Measurements from ENCODE around the gene PHACTR3.
A peak's percentile ranks its signal among the peaks of the same experiment; 100 is the strongest.

PHACTR3 gene

GRCh38 chr20:59756241-59756640, 151.9 kb downstream of the PHACTR3 start:
- Histone ChIP-seq H3K14ac (ENCODE audit: low read length) (no peak overlapping the region), H2AK5ac (ENCODE audit: low read length) (no peak overlapping the region), H3K4ac (ENCODE audit: low read depth, low read length) (no peak overlapping the region), H3K4me2 (ENCODE audit: low read length) (no peak overlapping the region), H3K79me2 (ENCODE audit: control insufficient read depth, insufficient read depth, low read length, poor library complexity) (no peaks in the 10 kb centered on the region), H2BK120ac (ENCODE audit: insufficient read depth, low read length, poor library complexity) (no peak overlapping the region), H4K91ac (ENCODE audit: low read depth, low read length) (no peak overlapping the region), H3K18ac (ENCODE audit: low read length) (no peak overlapping the region), H3K9ac (ENCODE audit: low read length) (no peak overlapping the region), H4K8ac (ENCODE audit: low read depth, low read length) (no peak overlapping the region), H3K4me3 (ENCODE audit: low read depth, low read length) (peak overlapping the region; percentile 37), H3K79me1 (ENCODE audit: low read length) (no peaks in the 10 kb centered on the region), H2BK12ac (ENCODE audit: low read length) (no peak overlapping the region), H2BK5ac (ENCODE audit: low read depth, low read length, poor library complexity) (no peak overlapping the region), H3K36me3 (ENCODE audit: control insufficient read depth in 1 of 2, insufficient read depth in 2 of 2, low read length in 2 of 2) (no peaks in the 10 kb centered on the region), H2AFZ (ENCODE audit: insufficient read depth, low read length, poor library complexity) (no peak overlapping the region), H4K12ac (ENCODE audit: low read depth, low read length) (no peak overlapping the region), H3K27ac (ENCODE audit: low read depth, low read length) (no peak overlapping the region), H3K27me3 (ENCODE audit: insufficient read depth, low read length) (no peaks in the 10 kb centered on the region), H3K9me3 (ENCODE audit: insufficient read depth, low read depth, low read length) (peaks cover 7% of the 10 kb centered on the region), H3K4me1 (ENCODE audit: control insufficient read depth in 1 of 2, insufficient read depth in 2 of 2, low read length in 2 of 2) (no peaks in the 10 kb centered on the region), H3K23ac (ENCODE audit: low read length) (no peak overlapping the region)
- no CpG with 5 or more reads among the region's 18 CpGs for WGBS (ENCODE audit: extremely low coverage, insufficient coverage, insufficient read length)
- DNase-seq = no peak

GRCh38 chr20:59764037-59764436, 159.7 kb downstream of the PHACTR3 start:
- Histone ChIP-seq H3K27me3 (ENCODE audit: insufficient read depth, low read length) (no peaks in the 10 kb centered on the region), H2AK5ac (ENCODE audit: low read length) (no peak overlapping the region), H3K23ac (ENCODE audit: low read length) (no peak overlapping the region), H3K36me3 (ENCODE audit: control insufficient read depth in 1 of 2, insufficient read depth in 2 of 2, low read length in 2 of 2) (no peaks in the 10 kb centered on the region), H2AFZ (ENCODE audit: insufficient read depth, low read length, poor library complexity) (no peak overlapping the region), H3K4ac (ENCODE audit: low read depth, low read length) (no peak overlapping the region), H3K4me3 (ENCODE audit: low read depth, low read length) (no peak overlapping the region), H4K8ac (ENCODE audit: low read depth, low read length) (no peak overlapping the region), H3K9me3 (ENCODE audit: insufficient read depth, low read depth, low read length) (peaks cover 27% of the 10 kb centered on the region), H2BK12ac (ENCODE audit: low read length) (no peak overlapping the region), H3K4me2 (ENCODE audit: low read length) (no peak overlapping the region), H3K79me1 (ENCODE audit: low read length) (no peaks in the 10 kb centered on the region), H3K4me1 (ENCODE audit: control insufficient read depth in 1 of 2, insufficient read depth in 2 of 2, low read length in 2 of 2) (no peaks in the 10 kb centered on the region), H4K91ac (ENCODE audit: low read depth, low read length) (no peak overlapping the region), H2BK120ac (ENCODE audit: insufficient read depth, low read length, poor library complexity) (no peak overlapping the region), H3K27ac (ENCODE audit: low read depth, low read length) (no peak overlapping the region), H2BK5ac (ENCODE audit: low read depth, low read length, poor library complexity) (no peak overlapping the region), H4K12ac (ENCODE audit: low read depth, low read length) (no peak overlapping the region), H3K18ac (ENCODE audit: low read length) (no peak overlapping the region), H3K9ac (ENCODE audit: low read length) (no peak overlapping the region), H3K14ac (ENCODE audit: low read length) (no peak overlapping the region), H3K79me2 (ENCODE audit: control insufficient read depth, insufficient read depth, low read length, poor library complexity) (no peaks in the 10 kb centered on the region)
- WGBS (ENCODE audit: extremely low coverage, insufficient coverage, insufficient read length) = no CpG with 5 or more reads among the region's 2 CpGs
- no peak for DNase-seq

DNA sequence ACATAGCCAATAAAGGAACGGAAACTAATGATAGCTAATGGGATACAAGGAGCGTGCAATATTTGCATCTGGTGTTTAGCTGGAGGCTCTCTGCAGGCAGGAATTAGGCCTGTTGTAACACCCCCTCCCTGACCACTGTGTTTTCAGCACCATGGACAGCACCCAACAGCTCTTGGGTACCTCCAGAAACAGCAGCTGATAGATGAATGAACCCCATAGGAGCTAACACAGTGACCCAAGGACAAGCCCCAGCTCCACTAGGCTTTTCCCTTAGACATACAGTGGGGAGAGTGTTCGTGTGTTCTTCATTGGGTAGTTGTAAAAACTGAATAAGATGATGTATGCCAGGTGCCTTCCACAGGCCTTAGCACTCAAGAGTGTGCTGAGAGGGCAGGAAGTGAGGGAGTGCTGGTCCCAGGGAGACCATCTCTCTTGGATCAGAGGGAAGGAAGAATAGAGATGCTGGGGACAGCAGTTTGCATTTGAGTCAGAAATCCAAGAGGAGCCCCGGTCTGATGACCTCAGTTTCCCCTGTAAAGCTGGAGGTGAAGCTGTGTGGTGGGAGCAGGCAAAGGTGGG, 161.3 kb downstream of the PHACTR3 start:
- H3K23ac ChIP-seq (ENCODE audit: low read length) = no peak overlapping the region
- H3K4me2 ChIP-seq (ENCODE audit: low read length) = no peak overlapping the region
- H3K27ac ChIP-seq (ENCODE audit: low read depth, low read length) = no peak overlapping the region
- no peak overlapping the region for H2BK5ac ChIP-seq (ENCODE audit: low read depth, low read length, poor library complexity)
- no peaks in the 10 kb centered on the region for H3K79me1 ChIP-seq (ENCODE audit: low read length)
- H3K36me3 ChIP-seq (ENCODE audit: control insufficient read depth in 1 of 2, insufficient read depth in 2 of 2, low read length in 2 of 2) = no peaks in the 10 kb centered on the region
- no peaks in the 10 kb centered on the region for H3K79me2 ChIP-seq (ENCODE audit: control insufficient read depth, insufficient read depth, low read length, poor library complexity)
- H4K91ac ChIP-seq (ENCODE audit: low read depth, low read length) = no peak overlapping the region
- no peak overlapping the region for H3K14ac ChIP-seq (ENCODE audit: low read length)
- H3K4me1 ChIP-seq (ENCODE audit: control insufficient read depth in 1 of 2, insufficient read depth in 2 of 2, low read length in 2 of 2) = no peaks in the 10 kb centered on the region
- no CpG with 5 or more reads among the region's 4 CpGs for WGBS (ENCODE audit: extremely low coverage, insufficient coverage, insufficient read length)
- H3K9ac ChIP-seq (ENCODE audit: low read length) = no peak overlapping the region
- no peak overlapping the region for H2BK12ac ChIP-seq (ENCODE audit: low read length)
- H2AFZ ChIP-seq (ENCODE audit: insufficient read depth, low read length, poor library complexity) = no peak overlapping the region
- H3K4ac ChIP-seq (ENCODE audit: low read depth, low read length) = no peak overlapping the region
- H3K18ac ChIP-seq (ENCODE audit: low read length) = no peak overlapping the region
- no peak overlapping the region for H3K4me3 ChIP-seq (ENCODE audit: low read depth, low read length)
- no peak overlapping the region for H2AK5ac ChIP-seq (ENCODE audit: low read length)
- H4K12ac ChIP-seq (ENCODE audit: low read depth, low read length) = no peak overlapping the region
- DNase-seq = peak in 1 of 2 donors; percentile 34
- no peak overlapping the region for H2BK120ac ChIP-seq (ENCODE audit: insufficient read depth, low read length, poor library complexity)
- no peak overlapping the region for H4K8ac ChIP-seq (ENCODE audit: low read depth, low read length)
- peaks cover 26% of the 10 kb centered on the region for H3K9me3 ChIP-seq (ENCODE audit: insufficient read depth, low read depth, low read length)
- no peaks in the 10 kb centered on the region for H3K27me3 ChIP-seq (ENCODE audit: insufficient read depth, low read length)

DNA sequence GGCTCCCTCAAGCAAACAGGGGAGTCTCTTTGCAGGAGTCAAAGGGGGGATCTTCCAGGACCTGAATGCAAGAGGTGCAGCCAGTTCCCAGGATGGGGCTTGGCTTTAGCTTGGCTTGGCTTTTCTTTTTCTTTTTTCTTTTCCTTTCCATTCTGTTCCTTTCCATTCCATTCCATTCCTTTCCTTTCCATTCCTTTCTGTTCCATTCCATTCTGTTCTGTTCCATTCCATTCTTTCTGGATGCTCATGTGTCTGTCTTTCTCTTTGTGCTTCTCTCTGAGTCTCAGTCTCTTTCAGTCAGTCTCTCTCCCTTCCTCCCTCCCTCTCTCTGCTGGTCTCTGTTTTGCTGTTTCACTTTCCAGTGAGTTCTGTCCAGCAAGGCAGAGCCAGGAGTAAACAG, 163.3 kb downstream of the PHACTR3 start:
- peaks cover 16% of the 10 kb centered on the region for H3K9me3 ChIP-seq (ENCODE audit: insufficient read depth, low read depth, low read length)
- H2BK5ac ChIP-seq (ENCODE audit: low read depth, low read length, poor library complexity) = no peak overlapping the region
- H3K27ac ChIP-seq (ENCODE audit: low read depth, low read length) = no peak overlapping the region
- no peak overlapping the region for H3K9ac ChIP-seq (ENCODE audit: low read length)
- no peak overlapping the region for H3K4me2 ChIP-seq (ENCODE audit: low read length)
- H4K8ac ChIP-seq (ENCODE audit: low read depth, low read length) = no peak overlapping the region
- no peak for DNase-seq
- no peaks in the 10 kb centered on the region for H3K4me1 ChIP-seq (ENCODE audit: control insufficient read depth in 1 of 2, insufficient read depth in 2 of 2, low read length in 2 of 2)
- no peak overlapping the region for H4K12ac ChIP-seq (ENCODE audit: low read depth, low read length)
- H2BK12ac ChIP-seq (ENCODE audit: low read length) = no peak overlapping the region
- no peaks in the 10 kb centered on the region for H3K79me1 ChIP-seq (ENCODE audit: low read length)
- H3K4ac ChIP-seq (ENCODE audit: low read depth, low read length) = no peak overlapping the region
- H3K79me2 ChIP-seq (ENCODE audit: control insufficient read depth, insufficient read depth, low read length, poor library complexity) = no peaks in the 10 kb centered on the region
- H3K27me3 ChIP-seq (ENCODE audit: insufficient read depth, low read length) = no peaks in the 10 kb centered on the region
- no peak overlapping the region for H2AFZ ChIP-seq (ENCODE audit: insufficient read depth, low read length, poor library complexity)
- H2BK120ac ChIP-seq (ENCODE audit: insufficient read depth, low read length, poor library complexity) = no peak overlapping the region
- H3K14ac ChIP-seq (ENCODE audit: low read length) = no peak overlapping the region
- H4K91ac ChIP-seq (ENCODE audit: low read depth, low read length) = no peak overlapping the region
- no peak overlapping the region for H3K4me3 ChIP-seq (ENCODE audit: low read depth, low read length)
- H2AK5ac ChIP-seq (ENCODE audit: low read length) = no peak overlapping the region
- no peak overlapping the region for H3K23ac ChIP-seq (ENCODE audit: low read length)
- H3K36me3 ChIP-seq (ENCODE audit: control insufficient read depth in 1 of 2, insufficient read depth in 2 of 2, low read length in 2 of 2) = no peaks in the 10 kb centered on the region
- H3K18ac ChIP-seq (ENCODE audit: low read length) = no peak overlapping the region
